GM19023 (cell line): Measurements from ENCODE around the gene ZDHHC3.

Experiments
- ATAC-seq: cut with Tn5 transposase; IDR thresholded peaks from one replicate; pipeline ENCODE4 v1.9.1; 2021; ENCODE audit warnings: mild to moderate bottlenecking, moderate library complexity; ENCODE audit not compliant: unreplicated experiment

The ZDHHC3 gene

DNA sequence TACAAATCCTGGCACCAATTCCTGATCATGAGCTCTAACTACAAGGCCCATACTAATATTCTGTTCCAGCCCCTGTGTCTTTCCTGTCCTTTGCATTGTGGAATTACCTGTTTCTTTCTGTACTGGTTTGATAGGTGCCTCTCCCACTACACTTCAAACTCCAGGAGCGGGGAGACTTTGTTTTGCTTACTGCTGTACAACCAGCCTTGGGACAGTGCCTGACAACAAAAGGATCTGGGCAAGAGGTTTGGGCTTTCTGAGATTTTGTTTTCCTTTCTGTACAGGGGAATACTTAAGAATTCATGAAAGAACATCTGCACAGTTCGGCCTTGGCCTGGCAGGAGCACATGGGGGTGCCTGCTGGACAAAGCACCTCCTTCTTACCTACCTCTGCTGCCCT is 45.1 kb downstream of the ZDHHC3 start:
- no peak for ATAC-seq

DNA sequence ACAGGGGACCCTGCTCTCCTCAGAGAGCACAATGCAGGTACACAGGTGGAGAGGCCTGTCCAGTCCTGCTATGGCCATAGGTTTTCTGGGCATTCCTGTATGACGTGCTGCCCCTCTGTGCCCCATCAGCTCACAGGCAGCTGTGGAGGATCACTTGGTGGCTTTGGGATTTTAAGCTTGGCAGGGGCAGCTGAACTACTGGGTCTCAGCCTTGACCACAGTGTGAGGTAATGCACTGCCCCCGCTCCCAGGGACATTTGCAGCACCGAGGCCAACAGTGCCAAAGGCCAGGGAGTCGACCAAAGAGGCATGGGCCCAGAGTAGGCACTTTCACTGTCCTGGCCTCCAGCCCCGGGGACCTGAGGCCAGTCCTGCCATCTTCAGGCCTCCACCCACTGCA is 46.2 kb downstream of the ZDHHC3 start:
- no peak for ATAC-seq

DNA sequence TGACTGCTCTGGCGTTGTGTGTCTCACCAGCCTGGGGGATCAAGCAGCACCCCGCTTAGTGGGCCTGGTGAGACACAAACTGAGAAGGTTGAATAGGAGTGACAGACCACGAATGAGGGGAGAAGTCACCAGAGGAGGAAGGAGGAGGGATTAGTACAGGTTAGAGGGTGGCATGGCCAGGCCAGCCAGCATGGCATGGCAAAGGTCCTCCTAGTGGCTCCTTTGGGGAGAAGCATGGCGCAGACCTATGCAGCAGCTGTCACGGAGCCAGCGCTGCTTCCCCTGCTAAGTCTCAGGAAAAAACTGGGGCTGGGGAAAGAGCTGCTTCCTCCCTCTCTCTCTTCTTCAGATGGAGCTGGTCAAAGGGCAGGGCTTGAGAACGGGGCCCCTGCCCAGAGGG is 48.6 kb downstream of the ZDHHC3 start:
- ATAC-seq, result no peak

DNA sequence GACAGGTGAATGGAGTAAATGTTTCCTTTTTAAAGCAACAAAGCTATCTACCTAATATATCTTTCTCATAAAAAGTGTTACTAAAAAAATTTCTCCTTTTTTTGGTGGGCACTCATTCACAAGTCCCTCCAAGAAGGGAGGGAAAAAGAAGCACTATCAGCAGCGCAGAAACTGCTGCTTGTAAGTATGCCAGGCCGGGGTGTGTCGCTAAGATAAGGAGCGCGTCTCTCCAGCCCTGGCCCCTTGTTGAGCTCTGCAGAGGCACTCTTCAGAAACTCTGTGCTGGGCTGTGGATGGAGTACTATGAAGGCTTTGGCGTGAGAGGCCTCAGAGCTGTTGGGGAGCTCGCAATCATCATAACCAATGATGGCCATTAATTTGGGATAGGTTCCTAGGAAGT is 49.1 kb downstream of the ZDHHC3 start:
- no peak for ATAC-seq

DNA sequence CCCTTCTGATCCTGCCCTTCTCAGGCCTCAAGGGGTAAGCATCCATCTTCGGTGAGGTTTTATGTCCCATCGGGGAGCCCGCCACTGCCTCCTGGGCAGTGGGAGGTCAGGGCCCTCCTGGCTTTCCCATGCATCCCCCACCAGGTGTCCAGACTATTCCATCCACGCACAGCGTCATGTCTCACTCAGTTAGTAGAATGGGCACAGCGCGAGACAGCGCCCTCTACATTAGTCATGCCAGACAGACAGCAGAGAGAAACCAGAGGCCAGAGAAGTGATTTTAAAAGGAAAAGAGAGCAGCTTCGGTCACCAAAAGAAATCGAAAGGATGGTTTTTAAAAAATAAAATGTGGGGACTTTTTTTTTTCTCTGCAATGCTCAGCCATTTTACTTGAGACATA is 49.8 kb downstream of the ZDHHC3 start:
- ATAC-seq, result no peak

DNA sequence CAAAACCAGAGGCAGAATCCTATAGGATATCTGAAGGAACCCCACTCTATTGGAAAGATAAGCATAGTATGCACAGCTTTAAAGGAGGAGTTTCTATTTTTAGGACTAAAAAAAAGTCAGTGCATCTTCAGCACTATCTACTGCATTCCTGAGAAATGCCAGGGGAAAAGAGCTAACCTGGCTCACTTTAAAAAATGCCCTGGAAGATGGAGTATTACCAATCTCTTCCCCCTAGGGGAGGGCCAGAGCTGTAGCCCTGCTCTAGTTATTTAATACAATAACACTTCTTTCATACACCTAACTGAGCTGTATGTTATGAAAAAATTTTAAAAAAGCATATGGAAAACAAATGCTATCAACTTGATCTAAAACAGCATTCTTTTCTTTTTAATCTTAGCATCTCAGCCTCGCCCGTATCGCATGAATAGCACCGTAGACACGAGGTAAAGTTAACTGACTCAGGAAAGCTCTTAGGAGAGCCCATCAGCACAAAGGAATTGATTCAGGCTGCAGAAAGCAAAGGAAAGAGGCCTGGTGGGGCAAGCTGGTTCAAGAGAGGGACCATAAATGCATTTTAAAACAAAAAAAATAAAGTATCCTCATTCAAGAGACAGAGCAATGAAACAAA is 51.4 kb downstream of the ZDHHC3 start:
- no peak for ATAC-seq

DNA sequence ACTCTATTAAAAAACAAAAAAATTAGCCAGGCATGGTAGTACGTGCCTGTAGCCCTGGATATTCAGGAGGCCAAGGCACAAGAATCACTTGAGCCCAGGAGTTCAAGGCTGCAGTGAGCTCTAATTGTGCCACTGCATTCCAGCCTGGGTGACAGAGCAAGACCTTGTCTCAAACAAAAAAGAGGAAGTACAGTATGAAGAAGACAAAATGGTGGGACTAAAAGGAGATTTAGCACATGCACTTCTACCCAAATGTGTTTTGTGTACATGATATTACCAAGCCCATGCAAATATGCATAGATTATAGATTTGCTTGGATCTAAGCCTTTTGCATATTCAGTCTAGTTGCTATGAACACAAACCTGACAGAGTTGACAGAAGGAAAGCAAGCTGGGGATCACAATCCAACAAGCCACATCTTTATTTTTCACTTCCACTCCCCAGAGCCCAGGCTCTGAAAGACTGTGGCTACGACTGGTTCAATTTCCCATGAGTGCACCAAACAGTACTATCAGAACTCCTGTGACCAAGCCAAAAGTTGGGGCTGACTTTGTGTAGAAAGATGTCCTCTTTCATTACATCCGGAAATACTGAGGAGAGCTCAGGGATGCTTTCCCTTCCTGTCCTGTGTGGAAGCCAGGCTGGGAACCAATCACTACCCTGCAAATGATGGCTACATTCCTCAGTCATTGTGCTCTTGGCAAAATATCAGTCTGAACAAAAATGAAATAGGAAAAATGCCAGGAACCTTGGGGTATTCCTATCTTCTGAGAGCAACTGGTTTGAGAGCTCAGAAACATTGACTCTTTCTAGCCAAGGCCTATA is 52.1 kb downstream of the ZDHHC3 start:
- no peak for ATAC-seq

DNA sequence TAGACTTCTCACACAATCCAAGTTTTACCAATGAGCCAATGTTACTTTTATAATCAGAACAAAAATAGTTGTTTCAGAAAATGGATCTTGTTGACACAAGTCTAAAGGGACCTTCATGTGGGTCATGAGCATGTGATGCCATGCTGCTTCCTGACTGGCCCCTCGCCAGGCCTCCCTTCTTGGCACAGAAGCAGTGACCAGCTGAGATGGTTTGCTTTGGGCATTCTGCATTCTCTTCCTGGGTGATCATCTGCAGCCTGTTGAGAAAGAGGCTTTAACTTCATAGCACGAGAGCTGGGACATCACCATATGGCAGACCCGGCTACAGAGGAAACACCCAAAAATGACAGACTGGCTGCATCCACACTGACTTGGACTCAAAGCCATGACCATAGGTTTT is 55.9 kb downstream of the ZDHHC3 start:
- ATAC-seq, result no peak

DNA sequence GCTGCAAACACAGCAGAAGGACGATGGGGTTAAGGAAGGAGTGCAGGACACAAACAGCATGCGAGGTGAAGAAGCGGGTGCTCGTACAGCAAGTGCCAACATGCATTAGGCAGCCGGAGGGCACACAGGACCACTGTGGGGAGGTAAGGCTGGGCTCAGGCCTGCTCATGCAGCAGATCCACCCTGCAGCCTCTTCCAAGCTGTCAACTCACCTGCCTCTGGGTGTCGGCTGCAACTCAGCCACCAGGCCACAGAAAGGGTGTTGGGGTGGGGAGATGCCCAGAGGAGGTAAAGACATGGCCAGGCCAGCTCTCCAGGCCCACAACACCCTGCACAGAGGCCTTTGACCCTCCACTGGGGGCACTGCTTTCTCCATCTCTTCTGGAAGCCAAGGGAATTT is 57.4 kb downstream of the ZDHHC3 start:
- no peak for ATAC-seq

DNA sequence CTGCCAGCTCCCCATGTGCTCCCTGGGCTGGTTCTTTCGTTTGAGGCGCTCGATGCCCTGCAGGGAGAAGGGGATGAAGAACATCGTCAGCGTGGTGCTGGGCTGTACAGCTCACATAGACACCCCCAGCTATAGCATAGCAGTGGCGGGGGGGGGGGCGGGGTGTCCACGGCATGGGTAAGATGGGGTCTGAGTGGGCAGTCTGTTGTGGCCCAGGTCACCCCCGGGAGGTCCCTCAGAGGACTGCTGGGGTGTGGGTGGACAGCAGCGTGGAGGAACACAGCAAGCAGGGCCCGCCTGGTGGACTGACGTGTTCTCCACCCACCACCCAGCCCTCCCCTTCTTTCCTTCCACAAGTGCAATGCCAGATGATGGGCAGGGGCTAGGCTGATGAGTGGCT is 57.9 kb downstream of the ZDHHC3 start:
- no peak for ATAC-seq

DNA sequence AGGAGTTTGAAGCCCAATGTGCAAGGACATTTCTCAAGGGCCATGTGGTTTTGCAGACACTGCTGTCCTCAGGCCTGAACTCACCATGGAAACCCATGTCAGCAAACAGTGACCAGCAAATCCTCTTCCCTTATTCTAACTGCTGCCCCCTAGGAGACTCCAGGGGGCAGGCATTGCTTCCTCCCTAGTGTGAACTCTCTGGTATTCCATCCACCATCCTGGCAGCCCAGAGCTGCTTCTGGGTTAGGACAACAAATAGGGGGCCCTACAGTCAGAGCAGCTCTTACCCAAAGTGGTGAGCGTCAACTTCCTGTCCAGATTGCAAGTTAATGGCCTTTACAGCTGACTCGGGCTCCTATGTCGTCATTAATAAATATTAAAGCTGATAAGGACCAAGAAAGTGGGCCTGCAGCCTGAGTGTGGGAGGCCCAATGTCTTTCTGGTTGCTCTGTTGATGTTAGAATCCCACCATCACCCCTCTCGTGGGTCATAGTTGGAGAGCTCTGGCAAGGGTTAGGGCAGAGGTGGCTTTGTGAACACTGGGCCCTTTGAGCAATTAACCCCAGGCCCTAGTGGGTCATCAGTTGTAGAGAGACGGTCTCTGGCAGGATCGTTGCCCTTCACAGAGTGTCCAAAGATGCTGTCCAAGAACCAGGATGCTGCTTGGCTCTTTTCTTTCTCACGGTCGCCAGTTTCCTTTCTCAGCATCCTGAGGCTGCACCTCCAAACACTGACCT is 60.1 kb downstream of the ZDHHC3 start:
- ATAC-seq, result no peak

DNA sequence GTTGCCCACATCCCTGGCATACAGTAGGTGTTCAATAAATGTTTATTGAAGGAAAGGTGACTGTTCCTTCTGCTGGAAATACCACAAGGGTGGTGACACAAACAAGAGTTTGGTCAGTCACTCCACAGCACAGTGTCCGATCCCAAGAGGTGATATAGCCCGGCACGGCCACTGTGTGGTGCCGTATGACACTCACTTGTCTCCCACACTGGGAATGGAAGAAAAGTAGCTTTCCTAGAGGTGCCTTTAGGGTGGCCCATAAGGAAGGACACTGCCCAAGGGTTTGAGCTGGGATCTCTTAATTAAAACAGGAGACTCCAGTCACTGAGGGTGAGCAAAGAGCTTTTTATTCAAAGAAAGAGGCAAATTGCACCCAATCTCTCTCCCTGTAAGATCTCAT is 61.0 kb downstream of the ZDHHC3 start:
- no peak for ATAC-seq

DNA sequence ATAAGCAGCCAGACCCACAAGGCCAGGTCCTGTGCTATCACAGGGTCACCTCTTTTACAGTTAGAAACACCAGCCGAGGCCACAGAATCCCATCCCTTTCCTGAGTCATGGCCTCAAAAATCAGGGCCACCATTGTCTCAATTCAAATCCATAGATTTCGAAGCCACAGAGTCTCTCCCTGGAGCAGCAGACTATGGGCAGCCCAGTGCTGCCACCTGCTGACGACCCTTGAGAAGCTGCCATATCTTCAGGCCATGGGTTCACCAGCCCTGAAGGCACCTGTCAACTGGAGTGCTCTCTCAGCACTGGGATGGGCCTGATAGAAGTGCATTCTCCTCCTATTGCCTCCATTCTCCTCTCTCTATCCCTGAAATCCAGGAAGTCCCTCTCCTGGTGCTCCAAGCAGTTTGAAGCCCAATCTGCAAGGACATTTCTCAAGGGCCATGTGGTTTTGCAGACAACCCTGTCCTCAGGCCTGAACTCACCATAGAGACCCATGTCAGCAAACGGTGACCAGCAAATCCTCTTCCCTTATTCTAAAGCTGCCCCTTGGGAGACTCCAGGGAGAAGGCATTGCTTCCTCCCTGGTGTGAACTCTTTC is 62.0 kb downstream of the ZDHHC3 start:
- no peak for ATAC-seq

DNA sequence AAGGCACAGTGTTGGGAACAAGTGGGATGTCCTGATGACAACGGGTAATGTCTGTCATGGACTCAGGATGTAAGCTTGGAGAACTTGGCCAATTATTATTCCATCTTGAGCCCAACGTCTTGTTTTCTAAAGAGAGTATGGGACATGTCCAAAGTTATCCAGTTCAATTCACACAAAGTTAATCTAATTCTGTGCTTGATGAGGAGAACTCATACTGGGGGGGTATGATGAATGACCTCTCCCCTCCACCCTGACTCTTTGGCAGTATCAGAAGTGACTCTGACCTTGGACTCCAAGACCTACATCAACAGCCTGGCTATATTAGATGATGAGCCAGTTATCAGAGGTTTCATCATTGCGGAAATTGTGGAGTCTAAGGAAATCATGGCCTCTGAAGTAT is 65.3 kb downstream of the ZDHHC3 start:
- no peak for ATAC-seq

DNA sequence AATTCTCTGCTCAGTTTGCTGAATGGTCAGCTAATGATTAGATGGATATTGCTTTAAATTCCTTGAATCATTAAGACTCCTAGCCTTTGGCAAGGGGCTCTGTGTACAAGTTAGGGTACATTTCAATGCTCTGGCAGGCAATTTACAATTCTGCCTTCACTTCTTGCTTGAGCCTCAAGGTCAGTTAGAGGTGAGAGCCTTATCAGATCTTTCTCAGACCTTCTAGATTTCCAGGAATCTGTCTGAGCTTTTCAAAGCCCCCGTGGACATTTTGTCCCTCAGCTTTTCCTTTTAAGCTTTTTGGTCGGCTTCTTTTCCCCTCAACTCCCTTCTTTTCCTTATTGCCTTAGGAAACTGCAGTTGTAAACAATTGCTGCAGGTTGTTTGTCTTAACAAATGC is 66.9 kb downstream of the ZDHHC3 start:
- ATAC-seq, result no peak

DNA sequence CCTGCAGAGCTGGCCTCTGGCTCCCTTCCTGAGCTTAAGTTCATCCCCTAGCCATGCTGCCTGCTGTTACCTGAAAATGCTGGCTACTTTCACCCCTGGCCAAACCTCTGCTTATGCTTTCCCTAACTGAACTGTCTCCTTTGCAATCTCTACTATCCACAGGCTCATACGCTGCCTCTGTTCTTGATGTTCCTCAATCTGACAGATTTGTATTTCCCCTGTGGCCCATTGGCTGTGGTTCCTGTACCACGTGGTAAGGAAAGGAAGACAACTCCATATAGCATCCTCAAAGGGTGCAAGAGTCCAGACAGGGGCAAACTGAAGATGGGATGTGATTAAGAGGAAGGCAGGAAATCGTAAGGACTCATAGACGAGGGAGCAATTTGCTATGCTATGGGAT is 68.4 kb downstream of the ZDHHC3 start:
- no peak for ATAC-seq

DNA sequence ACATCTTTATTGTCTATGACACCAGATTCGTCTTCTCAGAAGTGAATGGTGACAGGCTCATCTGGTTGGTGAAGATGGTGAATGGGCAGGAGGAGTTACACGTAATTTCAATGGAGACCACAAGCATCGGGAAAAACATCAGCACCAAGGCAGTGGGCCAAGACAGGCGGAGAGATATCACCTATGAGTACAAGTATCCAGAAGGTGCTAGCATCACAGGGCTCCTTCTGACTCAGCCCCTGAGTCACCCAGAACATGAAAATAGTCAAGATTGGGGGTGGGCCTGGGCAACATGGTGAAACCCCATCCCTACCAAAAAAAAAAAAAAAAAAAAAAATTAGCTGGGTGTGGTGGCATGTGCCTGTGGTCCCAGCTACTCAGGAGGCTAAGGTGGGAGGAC is 69.0 kb downstream of the ZDHHC3 start:
- no peak for ATAC-seq

DNA sequence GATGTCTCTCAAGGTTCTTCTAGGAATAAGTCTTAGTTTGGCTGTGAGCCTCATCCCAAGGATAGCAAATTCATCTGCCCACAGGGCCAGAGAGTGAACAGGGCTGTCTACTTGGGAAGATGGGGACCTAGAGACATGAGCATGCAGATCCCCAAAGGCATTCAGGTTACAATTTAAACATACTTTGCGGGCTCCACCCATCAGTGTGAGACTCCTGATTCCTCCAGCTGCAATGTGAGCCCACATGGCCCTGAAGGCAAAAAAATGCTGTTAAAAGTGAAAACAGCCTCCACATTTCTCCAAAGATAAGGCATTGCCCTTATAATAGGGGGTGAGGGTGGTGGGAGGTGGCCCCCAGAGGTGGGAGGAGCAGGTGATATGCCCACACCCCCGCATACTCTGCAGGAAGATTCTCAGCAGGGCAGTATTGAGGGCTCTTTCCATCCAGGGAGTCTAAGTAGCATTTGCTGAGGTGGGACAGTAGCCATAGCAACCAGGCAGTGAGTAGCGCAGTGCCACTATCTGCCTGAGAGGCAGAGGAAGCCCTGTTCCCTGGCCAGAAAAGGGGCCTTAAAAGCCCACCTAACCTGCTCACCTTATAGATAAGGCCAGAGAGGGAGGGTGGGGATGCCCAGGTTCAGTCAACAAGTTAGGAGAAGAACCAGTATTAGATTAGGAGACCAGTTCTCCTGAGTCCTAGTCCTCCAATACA is 70.4 kb downstream of the ZDHHC3 start:
- no peak for ATAC-seq

DNA sequence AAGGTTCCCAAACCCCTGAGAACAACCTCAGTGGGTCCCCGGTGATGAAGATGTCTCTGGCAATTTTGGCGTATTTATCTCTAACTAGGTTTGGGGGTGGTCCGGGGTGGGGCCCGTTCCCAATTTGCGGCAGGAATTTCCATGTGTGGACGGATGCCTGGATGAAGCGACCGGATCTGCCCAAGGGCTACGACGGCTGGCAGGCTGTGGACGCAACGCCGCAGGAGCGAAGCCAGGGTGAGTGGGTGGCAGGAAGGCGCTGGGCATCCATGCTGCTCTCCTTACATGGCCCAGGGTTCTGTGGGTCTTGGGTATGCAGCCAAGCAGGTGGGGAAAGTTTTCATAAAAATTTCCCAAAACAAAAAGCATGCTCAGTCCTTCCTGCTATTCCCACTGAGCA is 72.2 kb downstream of the ZDHHC3 start:
- ATAC-seq, result no peak

DNA sequence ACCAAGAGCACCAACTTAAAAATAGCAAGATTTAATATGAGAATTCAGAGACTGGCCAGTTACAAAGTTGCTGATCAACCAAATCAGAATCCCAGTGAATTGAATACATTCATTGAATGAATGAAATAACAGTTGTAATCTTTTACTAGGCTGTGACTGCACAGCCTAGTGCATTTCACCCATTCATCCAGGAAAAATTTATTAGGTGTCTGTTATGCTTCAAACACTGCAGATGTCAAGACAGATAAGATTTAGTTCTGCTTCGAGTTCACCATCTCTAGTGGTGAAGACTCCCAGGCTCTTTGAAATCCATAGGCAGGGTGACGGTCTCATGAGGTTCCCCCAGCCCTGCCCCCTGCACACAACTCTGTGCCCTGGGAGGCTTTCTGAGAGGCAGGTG is 72.7 kb downstream of the ZDHHC3 start:
- no peak for ATAC-seq

DNA sequence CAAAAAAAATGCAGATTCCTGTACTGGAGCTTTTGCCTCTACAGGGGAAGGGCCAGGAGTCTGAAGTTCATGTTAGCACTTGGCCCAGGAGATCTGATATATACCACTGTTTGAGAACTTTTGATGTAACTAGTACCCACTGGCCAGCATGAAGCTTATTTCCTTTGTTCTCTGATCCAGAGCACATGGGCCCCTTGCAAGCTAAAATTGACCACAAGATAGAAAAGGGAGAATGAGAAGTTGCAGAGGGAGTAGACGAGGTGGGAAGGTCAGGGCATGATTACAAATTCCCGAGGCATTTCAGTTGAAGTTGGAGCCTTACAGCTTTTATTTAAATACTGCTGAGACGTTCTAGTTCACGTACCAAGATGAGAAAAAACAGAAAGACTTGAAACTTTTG is 73.3 kb downstream of the ZDHHC3 start:
- ATAC-seq, result no peak
